Calu3 (cell line): ENCODE results near the gene EMC1. TPM values are rescaled to one million over a fixed set of nuclear protein-coding genes. Genes with fewer than 3 reads are reported as not detected.

Experiments
- BruUV-seq: library from RNA; stranded (reverse); fragments of 400-500 nt; replicated peaks from 2 replicates; lab custom pipeline; 2021; lab: Mats Ljungman, UMichigan
- CTCF ChIA-PET: fragments of 300-600 bp; sonication (Branson Sonifier 250); formaldehyde crosslinking; loops from one replicate; lab custom pipeline; 2022; ENCODE audit warnings: antibody characterized with exemption; lab: Charles Lee
- DNase-seq: peaks from one replicate; pipeline ENCODE4 v3.0.0; 2022
- H3K27ac Mint-ChIP-seq: one replicate; pipeline ENCODE4 v1.8.0; 2022; ENCODE audit warnings: mixed read lengths; ENCODE audit not compliant: unreplicated experiment
- H3K27me3 Mint-ChIP-seq: one replicate; pipeline ENCODE4 v1.8.0; 2022; ENCODE audit warnings: mixed read lengths; ENCODE audit not compliant: unreplicated experiment
- H3K36me3 Mint-ChIP-seq: one replicate; pipeline ENCODE4 v1.8.0; 2022; ENCODE audit warnings: mild to moderate bottlenecking, moderate library complexity, mixed read lengths; ENCODE audit not compliant: insufficient read depth, unreplicated experiment
- H3K4me1 Mint-ChIP-seq: one replicate; pipeline ENCODE4 v1.8.0; 2022; ENCODE audit warnings: mild to moderate bottlenecking, low read depth, mixed read lengths; ENCODE audit not compliant: unreplicated experiment
- H3K4me3 Mint-ChIP-seq: one replicate; pipeline ENCODE4 v1.8.0; 2022; ENCODE audit warnings: mild to moderate bottlenecking, low read depth, moderate library complexity, mixed read lengths; ENCODE audit not compliant: unreplicated experiment
- H3K9me3 Mint-ChIP-seq: one replicate; pipeline ENCODE4 v1.8.0; 2022; ENCODE audit warnings: low read depth, mixed read lengths; ENCODE audit not compliant: unreplicated experiment
- intact Hi-C: fragments of 100-400 bp; cut with micrococcal nuclease; formaldehyde crosslinking; loops from one replicate; pipeline ENCODE4 v1.10.0; 2022; ENCODE audit not compliant: unreplicated experiment
- total RNA-seq: library from RNA; stranded (reverse); gene quantifications from 2 replicates; pipeline ENCODE4 v1.2.3, GENCODE V29; 2022
- TF ChIP-seq, protein P1 (sequence below): fragments of 200-600 bp; IDR thresholded peaks from one replicate; pipeline ENCODE4 v1.8.0; 2022; ENCODE audit warnings: antibody characterized with exemption; ENCODE audit not compliant: unreplicated experiment

The EMC1 gene
- total RNA-seq, 1 experiment from 2014 or later, result 53.4 TPM

DNA sequence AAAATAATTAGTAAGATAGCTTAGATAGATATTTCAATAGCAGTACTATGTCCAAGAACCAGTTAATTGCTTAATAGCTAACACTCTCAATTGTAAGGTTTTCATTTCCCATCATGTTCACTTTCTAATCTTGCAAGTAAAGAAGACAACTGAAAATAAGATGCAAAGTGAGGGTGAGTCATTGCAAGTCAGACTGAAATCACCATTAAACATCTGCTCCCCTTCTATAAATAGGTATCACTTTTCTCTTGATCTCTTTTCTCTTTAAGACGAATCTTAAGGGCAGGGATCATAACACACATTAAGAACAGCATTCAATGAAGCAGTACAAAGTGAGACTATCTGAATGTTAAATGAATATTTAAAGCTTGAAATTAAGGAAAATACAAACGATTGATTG lies 81.7 kb downstream of the EMC1 start:
- no peak for DNase-seq
- no peak overlapping the region for H3K4me3 Mint-ChIP-seq
- H3K9me3 Mint-ChIP-seq, result no peaks in the 10 kb centered on the region
- CTCF ChIA-PET, result no interaction called here
- TF ChIP-seq, protein P1, sequence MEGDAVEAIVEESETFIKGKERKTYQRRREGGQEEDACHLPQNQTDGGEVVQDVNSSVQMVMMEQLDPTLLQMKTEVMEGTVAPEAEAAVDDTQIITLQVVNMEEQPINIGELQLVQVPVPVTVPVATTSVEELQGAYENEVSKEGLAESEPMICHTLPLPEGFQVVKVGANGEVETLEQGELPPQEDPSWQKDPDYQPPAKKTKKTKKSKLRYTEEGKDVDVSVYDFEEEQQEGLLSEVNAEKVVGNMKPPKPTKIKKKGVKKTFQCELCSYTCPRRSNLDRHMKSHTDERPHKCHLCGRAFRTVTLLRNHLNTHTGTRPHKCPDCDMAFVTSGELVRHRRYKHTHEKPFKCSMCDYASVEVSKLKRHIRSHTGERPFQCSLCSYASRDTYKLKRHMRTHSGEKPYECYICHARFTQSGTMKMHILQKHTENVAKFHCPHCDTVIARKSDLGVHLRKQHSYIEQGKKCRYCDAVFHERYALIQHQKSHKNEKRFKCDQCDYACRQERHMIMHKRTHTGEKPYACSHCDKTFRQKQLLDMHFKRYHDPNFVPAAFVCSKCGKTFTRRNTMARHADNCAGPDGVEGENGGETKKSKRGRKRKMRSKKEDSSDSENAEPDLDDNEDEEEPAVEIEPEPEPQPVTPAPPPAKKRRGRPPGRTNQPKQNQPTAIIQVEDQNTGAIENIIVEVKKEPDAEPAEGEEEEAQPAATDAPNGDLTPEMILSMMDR, result no peak
- BruUV-seq, result no TSS peak
- H3K36me3 Mint-ChIP-seq, result peaks cover 32% of the 10 kb centered on the region
- H3K27ac Mint-ChIP-seq, result no peak overlapping the region
- no peaks in the 10 kb centered on the region for H3K27me3 Mint-ChIP-seq
- intact Hi-C loops, result no loop called here
- no peaks in the 10 kb centered on the region for H3K4me1 Mint-ChIP-seq

DNA sequence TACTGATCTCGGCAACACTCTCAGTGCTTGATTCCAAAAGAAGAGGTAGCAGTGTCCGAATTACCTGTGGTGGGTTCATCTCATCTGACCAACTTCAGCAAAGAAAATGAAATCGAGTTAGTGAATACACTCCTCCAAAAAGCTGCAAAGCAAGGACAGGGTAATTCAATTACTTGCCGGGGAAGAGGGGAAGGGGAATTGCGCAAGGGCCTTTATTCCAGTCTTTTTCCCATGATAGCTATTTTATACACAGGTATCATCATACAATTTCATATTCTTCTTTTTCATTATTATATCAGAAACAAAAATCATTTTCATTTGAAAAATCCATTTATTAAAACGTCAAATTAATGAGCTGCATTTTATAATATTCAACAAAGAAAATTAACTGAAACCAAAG lies 84.2 kb downstream of the EMC1 start:
- no peak overlapping the region for H3K4me3 Mint-ChIP-seq
- no peaks in the 10 kb centered on the region for H3K27me3 Mint-ChIP-seq
- CTCF ChIA-PET, result interaction anchor here (0.6 kb wide), 1 partner anchor 260 kb away, joined by 4 read pairs; no protein-coding TSS in a partner anchor
- TF ChIP-seq, protein P1, result no peak
- no peaks in the 10 kb centered on the region for H3K9me3 Mint-ChIP-seq
- no TSS peak for BruUV-seq
- no peak overlapping the region for H3K27ac Mint-ChIP-seq
- no peak for DNase-seq
- peaks cover 35% of the 10 kb centered on the region for H3K36me3 Mint-ChIP-seq
- intact Hi-C loops, result no loop called here
- no peaks in the 10 kb centered on the region for H3K4me1 Mint-ChIP-seq

- no peaks in the 10 kb centered on the region for H3K27me3 Mint-ChIP-seq
- no TSS peak for BruUV-seq
- TF ChIP-seq, protein P1, result no peak
- DNase-seq, result no peak
- H3K9me3 Mint-ChIP-seq, result no peaks in the 10 kb centered on the region
- no peaks in the 10 kb centered on the region for H3K4me1 Mint-ChIP-seq
- no peak overlapping the region for H3K27ac Mint-ChIP-seq
- intact Hi-C loops, result no loop called here
- no peak overlapping the region for H3K4me3 Mint-ChIP-seq
- H3K36me3 Mint-ChIP-seq, result peaks cover 36% of the 10 kb centered on the region
- CTCF ChIA-PET, result interaction anchor here (0.6 kb wide), 1 partner anchor 377 kb away, joined by 4 read pairs; no protein-coding TSS in a partner anchor
Observed at GRCh38 chr1:19166066-19166465, 85.3 kb downstream of the EMC1 start.

Other genes with a start within 250 kb of the EMC1 start
- gene UBR4, start 41.3 kb downstream of the EMC1 start, total RNA-seq, result 123 and 134 TPM in 2 replicates
- gene MRTO4, start 281 bp upstream of the EMC1 start, total RNA-seq, result 37.0 and 41.4 TPM in 2 replicates
- gene AKR7A3, start 37.2 kb upstream of the EMC1 start, total RNA-seq, result 1.7 and 2.2 TPM in 2 replicates
- 25.7 and 26.3 TPM in 2 replicates for gene AKR7A2, start 60.6 kb upstream of the EMC1 start, total RNA-seq
- gene SLC66A1, start 60.8 kb upstream of the EMC1 start, total RNA-seq, result 10.0 and 13.1 TPM in 2 replicates
- 198 and 207 TPM in 2 replicates for gene CAPZB, start 234.0 kb upstream of the EMC1 start, total RNA-seq